Measurements from ENCODE around the gene ADAP2.
"Not testable (repeated sequence)": the region's sequence is repeated elsewhere in the genome, so short reads cannot be mapped to it uniquely, and the experiment has no call there.

Gene ADAP2

DNA sequence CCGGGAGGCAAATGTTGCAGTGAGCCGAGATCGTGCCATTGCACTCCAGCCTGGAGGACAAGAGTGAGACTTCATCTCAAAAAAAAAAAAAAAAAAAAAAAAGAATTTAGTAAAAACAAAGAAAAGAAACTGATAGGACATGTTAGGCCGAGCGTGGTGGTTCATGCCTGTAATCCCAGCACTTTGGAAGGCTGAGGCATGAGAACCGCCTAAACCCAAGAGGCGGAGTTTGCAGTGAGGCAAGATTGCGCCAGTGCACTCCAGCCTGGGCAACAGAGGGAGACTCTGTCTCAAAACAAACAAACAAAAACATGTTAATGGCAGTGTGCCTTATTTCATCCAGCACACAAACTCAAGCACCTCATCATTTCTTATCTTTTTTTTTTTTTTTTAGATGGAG, 42.6 kb downstream of the ADAP2 start:
- H3K4me3 ChIP-seq (ENCODE audit: low read depth, low read length); DNase-seq (ENCODE audit: low read depth): not testable (repeated sequence)

DNA sequence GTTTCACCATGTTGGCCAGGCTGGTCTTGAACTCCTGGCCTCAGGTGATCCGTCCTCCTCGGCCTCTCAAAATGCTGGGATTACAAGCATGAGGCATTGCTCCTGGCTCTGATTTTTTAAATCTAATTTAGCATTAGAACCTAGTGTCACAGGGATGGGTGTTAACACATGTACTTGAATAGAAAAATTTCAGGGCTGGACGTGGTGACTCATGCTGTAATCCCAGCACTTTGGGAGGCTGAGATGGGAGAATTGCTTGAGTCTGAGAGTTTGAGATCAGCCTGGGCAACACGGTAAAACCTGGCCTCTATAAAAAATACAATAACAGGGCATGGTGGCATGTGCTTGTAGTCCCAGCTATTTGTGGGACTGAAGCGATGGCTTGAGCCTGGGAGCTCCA, 43.1 kb downstream of the ADAP2 start:
- no peak for DNase-seq (ENCODE audit: low read depth)
- H3K4me3 ChIP-seq (ENCODE audit: low read depth, low read length), result no peak overlapping the region

DNA sequence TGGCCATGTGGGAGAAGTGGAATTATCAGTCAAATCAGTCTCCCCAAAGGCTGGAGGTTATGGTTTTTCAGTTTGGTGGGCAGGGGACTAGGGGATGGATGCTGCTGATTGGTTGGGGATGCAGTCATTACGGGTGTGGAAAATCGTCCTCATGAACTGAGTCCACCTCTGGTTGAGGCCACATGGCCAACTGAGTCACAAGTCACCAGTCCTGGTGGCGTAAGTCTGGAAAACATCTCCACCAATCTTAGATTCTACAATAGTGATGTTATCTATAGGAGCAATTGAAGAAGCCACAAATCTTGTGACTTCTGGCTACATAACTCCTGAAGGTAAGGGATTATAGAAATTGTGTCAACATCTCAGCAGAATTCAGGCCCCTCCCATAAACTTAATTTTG, 43.9 kb downstream of the ADAP2 start:
- no peak for DNase-seq (ENCODE audit: low read depth)
- no peak overlapping the region for H3K4me3 ChIP-seq (ENCODE audit: low read depth, low read length)

DNA sequence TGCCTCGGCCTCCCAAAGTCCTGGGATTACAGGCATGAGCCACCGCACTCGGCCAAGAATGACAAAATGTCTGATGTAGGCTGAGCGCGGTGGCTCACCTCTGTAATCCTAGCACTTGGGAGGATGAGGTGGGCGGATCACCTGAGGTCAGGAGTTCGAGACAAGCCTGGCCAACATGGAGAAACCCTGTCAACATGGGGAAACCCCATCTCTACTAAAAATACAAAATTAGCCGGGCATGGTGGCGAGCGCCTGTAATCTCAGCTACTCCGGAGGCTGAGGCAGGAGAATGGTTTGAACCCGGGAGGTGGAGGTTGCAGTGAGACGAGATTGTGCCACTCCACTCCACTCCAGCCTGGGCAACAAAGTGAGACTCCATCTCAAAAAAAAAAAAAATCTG, 46.2 kb downstream of the ADAP2 start:
- not testable (repeated sequence) for DNase-seq (ENCODE audit: low read depth); H3K4me3 ChIP-seq (ENCODE audit: low read depth, low read length)

DNA sequence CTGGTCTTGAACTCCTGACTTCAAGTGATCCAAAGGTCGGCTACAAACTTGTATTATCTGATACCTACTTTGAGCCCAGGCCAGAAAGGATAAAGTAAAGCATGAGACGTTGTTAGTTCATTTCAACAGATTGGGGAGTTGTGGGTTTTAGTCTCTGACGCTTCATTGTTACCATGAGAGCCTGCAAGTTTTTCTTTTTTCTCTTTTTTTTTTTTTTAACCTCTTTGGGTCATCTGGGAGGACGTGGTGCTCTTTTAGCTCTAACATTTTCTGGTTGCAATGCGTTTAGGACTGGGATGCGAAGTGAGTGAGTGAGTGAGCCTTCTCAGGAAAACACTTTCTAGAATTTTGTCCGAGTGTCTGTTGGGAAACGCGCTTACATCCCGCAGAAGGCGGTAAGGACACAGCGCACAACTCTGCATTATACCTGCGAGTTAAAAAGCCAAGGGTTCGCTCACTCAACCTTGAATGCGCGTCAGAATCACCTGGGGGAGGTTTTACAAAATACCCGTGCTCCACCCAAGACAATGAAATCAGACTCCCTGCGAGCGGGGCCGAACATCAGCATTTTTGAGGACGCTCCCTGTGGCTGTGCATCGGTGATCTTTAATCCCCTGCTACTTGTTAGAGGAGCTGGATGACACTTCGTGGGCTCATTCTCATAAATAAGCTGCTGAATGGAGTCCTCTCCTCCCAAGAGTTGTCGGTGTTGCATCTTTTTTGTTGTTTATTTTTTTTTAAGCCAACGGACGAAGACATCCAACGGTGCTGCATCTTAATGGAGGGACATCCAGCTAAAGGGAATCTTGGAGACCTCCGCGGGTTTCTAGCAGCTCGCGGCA, 48.5 kb downstream of the ADAP2 start:
- H3K4me3 ChIP-seq (ENCODE audit: low read depth, low read length), result peak overlapping the region; percentile 66
- DNase-seq (ENCODE audit: low read depth), result peak; percentile 12

DNA sequence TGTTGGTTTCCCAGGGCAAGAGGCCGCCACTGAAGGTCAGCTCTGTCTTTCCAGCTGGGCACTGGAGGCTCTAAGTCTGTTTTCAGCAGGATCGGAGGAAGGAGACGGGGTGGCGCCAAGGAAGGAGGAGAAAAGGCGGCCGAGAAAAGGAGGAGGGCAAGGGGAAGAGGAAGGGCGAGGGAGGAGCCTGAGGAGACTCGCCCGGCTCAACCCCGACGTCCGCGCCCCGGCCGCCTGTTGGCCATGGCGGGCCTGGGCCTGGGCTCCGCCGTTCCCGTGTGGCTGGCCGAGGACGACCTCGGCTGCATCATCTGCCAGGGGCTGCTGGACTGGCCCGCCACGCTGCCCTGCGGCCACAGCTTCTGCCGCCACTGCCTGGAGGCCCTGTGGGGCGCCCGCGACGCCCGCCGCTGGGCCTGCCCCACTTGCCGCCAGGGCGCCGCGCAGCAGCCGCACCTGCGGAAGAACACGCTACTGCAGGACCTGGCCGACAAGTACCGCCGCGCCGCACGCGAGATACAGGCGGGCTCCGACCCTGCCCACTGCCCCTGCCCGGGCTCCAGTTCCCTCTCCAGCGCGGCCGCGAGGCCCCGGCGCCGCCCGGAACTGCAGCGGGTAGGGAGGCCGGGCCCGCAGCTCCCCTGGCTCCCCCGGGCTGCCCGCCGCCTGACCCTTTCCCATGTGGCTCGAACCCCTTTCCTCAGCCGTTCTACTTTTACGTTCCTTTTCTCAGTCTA, 49.3 kb downstream of the ADAP2 start, which contains the start of gene RNF135:
RNF135 (plus strand) TSS at position 209 of the 737 bp plus-strand sequence; CDS start at position 244, 35 bp downstream.
- peak; percentile 57 for DNase-seq (ENCODE audit: low read depth)
- H3K4me3 ChIP-seq (ENCODE audit: low read depth, low read length), result peak within 1 kb of the TSS; percentile 66

DNA sequence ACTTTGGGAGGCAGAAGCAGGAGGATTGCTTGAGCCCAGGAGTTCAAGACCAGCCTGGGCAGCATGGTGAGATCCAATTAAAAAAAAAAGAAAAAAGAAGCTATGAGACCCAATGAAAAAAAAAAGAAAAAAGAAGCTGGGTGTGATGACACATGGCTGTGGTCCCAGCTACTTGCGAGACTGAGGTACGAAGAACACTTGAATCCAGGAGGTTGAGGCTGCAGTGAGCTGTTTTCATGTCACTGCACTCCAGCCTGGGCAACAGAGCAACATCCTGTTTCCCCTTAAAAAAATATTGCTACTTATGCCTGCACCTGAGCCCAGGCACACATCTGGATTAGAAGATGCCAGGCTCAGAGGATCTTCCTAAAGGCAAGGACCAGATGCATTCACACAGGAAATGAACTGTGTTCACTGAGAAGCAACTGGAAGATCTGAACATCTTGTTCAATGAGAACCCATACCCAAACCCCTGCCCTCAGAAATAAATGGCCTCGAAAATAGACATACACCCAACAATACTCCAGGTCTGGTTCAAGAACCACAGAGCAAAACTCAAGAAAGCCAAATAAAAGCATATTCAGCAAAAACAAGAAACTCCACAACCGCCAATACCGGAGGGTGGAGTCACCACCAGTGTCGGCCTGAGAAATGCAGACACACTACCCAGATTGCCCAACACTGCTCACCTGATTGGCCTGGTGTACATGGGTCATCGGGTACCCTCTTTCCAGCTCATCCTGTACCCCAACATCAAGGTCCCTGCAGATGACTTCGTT, 53.5 kb downstream of the ADAP2 start:
- H3K4me3 ChIP-seq (ENCODE audit: low read depth, low read length), result no peak overlapping the region
- no peak for DNase-seq (ENCODE audit: low read depth)

DNA sequence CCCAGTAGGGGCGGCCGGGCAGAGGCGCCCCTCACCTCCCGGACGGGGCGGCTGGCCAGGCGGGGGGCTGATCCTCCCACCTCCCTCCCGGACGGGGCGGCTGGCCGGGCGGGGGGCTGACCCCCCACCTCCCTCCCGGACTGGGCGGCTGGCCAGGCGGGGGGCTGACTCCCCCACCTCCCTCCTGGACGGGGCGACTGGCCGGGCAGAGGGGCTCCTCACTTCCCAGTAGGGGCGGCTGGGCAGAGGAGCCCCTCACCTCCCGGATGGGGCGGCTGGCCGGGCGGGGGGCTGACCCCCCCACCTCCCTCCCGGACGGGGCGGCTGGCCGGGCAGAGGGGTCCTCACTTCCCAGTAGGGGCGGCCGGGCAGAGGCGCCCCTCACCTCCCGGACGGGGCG, 58.2 kb downstream of the ADAP2 start:
- not testable (repeated sequence) for DNase-seq (ENCODE audit: low read depth); H3K4me3 ChIP-seq (ENCODE audit: low read depth, low read length)

DNA sequence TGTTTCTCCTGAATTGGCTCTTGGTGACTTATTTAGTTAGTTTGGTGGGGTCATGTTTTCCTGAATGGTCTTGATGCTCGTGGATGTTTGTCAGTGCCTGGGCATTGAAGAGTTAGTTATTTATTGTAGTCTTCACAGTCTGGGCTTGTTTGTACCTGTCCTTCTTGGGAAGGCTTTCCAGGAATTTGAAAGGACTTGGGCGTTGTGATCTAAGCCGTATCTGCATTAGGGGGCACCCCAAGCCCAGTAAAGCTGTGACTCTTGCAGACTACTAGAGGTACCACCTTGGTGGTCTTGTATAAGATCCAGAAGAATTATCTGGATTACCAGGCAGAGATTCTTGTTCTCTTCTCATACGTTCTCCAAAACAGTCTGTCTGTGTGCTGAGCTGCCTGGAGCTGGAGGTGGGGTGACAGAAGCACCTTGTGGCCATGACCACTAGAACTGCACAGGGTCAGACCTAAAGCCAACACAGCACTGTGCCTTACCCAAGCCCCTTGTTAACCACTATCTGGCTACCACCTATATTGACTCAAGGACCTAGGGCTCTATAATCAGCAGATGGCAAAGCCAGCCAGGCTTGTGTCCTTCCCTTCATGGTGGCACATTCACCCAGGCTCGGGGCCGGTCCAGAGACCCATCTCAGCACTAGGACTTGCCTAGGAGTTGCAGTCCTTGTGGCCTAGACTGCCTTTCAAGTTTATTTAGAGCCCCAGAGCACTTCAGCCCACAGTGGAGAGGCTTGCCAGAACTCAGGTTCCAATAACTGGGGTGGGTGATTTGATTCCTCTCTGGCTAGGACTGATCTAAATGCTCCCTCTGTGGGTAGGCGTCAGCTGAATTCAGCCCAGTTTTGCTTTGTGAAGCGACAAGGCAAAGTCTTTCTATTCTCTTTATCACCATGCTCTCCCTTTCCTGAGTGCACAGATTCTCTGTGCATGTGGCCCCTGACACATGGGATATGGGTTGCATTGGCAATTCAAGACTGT, 60.1 kb downstream of the ADAP2 start:
- DNase-seq (ENCODE audit: low read depth), result no peak
- H3K4me3 ChIP-seq (ENCODE audit: low read depth, low read length), result no peak overlapping the region

DNA sequence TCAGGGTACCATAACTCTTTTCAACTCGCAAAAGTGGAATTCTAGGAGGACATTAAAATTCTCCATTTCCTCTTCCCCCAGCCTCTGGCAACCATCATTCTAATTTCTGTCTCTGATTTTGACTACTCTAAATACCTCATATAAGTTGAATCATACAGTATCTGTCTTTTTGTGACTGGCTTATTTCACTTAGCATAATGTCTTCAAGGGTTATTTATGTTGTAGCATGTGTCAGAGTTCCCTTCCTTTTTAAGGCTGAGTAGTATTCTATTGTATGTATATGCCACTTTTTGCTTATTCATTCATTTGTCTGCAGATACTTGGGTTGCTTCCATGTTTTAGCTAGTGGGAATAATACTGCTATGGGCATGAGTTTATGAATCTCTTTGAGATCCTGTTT, 61.1 kb downstream of the ADAP2 start:
- H3K4me3 ChIP-seq (ENCODE audit: low read depth, low read length), result no peak overlapping the region
- DNase-seq (ENCODE audit: low read depth), result no peak

DNA sequence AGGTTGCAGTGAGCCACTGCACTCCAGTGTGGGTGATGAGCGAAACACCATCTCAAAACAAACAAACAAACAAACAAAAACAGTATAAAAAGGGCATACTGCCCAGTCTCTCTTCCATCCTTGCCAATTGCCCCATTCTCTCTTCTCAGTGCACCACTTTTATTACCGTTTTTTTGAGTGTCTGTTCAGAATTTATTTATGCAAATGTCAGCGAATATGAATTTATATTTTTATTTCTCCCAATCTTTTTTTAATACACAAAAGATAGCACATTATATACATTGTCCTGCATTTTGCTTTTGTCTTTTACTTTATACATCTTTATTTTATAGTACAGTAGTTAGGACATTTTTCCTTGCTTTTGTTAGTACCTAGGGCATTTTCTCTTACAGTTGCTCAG, 68.7 kb downstream of the ADAP2 start:
- no peak overlapping the region for H3K4me3 ChIP-seq (ENCODE audit: low read depth, low read length)
- no peak for DNase-seq (ENCODE audit: low read depth)

DNA sequence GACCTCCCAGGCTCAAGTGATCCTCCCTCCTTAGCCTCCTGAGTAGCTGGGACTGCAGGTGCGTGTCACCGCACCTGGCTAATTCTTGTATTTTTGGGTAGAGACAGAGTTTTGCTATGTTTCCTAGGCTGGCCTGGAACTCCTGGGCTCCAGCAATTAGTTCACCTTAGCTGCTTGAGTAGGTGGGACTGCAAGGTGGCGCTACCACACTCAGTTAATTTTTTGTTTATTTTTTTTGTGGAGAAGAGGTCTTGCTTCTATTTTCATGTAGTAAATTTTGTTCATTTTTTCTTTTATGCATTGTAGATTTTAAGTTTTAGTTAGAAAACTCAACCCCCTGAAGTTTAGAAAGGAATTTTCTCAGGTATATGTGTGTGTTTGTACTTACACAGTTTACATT, 70.8 kb downstream of the ADAP2 start:
- H3K4me3 ChIP-seq (ENCODE audit: low read depth, low read length), result no peak overlapping the region
- DNase-seq (ENCODE audit: low read depth), result no peak

DNA sequence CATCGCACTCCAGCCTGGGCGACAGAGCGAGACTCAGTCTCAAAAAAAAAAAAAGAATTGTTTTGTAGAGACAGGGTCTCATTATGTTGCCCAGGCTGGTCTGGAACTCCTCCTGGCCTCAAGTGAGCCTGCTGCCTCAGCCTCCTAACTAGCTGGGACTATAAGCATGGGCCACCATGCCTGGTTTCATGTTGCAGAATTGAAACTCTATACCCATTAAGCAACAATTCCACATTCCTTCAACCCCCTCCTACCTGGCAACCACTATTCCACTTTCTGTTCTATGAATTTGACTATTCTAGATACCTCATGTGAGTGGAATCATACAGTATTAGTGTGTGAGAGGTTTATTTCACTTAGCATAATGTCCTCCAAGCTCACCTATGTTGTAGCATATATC, 73.6 kb downstream of the ADAP2 start:
- no peak for DNase-seq (ENCODE audit: low read depth)
- no peak overlapping the region for H3K4me3 ChIP-seq (ENCODE audit: low read depth, low read length)

DNA sequence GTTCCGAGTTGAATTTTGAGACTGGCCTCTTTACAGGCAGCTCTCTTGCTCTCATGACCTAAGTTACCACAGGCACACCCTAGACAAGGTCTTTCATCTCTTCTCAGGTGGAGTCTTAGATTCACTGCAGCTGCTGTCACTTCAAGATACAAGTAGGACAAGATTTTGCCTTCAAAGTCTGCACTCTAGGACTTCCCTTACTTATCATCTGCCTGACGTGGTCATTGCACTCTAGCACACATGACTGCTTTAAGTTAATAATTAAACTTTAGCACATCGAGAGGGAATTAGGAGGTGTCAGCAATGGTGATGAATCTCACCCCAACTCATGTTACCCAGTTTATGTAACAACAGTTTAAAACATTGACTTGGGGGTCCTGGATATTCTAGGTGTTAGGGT, 74.7 kb downstream of the ADAP2 start:
- H3K4me3 ChIP-seq (ENCODE audit: low read depth, low read length), result no peak overlapping the region

DNA sequence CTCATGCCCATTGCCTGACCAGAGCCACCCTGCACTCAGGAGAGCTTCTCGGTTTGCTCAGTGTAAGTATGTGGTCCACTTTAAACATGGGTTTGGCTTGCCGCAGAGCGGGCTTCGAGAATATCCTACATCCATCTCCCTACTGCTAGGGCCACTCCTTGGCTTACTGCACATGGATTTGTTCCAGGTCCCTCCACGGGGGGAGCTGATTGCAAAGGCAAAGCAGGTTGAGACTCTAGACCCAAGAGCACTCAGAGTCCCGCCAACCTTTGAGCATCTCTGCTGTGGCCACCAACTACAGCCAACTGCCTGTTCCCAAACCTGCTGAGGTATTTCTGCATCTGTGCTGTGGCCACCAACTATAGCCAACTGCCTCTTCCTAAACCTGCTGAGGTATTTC, 75.5 kb downstream of the ADAP2 start:
- no peak for DNase-seq (ENCODE audit: low read depth)
- H3K4me3 ChIP-seq (ENCODE audit: low read depth, low read length), result no peak overlapping the region

More for the DNA sequence above, 74.7 kb downstream of the ADAP2 start:
- no peak for DNase-seq (ENCODE audit: low read depth)

DNA sequence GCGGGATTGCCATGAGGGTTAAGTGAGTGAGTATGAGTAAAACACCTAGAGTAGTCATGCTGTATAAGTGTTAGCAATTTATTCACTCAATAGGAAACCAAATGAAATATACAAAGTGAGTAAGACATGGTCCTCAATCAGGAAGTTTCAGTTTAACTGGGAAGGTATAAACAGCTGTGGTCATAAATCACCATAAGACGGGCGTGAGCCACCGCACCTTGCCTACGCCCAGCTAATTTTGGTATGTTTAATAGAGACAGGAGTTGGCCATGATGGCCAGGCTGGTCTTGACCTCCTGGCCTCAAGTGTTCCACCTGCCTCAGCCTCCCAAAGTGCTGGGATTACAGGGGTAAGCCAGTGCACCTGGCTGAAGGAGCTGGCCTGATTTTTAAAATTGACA, 76.1 kb downstream of the ADAP2 start:
- no peak overlapping the region for H3K4me3 ChIP-seq (ENCODE audit: low read depth, low read length)
- no peak for DNase-seq (ENCODE audit: low read depth)

DNA sequence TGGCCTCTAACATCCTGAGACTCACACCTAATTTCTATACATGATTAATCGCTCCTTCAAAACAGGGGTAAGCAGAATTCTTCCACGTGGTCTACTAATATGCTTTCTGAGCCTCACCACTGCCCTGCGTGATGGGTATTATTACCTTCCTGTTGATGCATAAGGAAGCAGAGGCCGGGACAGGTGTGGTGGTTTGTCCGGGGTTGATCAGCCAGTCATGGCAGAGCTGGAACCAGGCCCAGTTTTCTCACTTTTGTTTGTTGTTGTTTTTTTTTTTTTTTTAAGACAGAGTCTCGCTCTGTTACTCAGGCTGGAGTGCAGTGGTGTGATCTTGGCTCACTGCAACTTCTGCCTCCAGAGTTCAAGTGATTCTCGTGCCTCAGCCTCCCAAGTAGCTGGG, 80.3 kb downstream of the ADAP2 start:
- no peak for DNase-seq (ENCODE audit: low read depth)
- H3K4me3 ChIP-seq (ENCODE audit: low read depth, low read length), result no peak overlapping the region

DNA sequence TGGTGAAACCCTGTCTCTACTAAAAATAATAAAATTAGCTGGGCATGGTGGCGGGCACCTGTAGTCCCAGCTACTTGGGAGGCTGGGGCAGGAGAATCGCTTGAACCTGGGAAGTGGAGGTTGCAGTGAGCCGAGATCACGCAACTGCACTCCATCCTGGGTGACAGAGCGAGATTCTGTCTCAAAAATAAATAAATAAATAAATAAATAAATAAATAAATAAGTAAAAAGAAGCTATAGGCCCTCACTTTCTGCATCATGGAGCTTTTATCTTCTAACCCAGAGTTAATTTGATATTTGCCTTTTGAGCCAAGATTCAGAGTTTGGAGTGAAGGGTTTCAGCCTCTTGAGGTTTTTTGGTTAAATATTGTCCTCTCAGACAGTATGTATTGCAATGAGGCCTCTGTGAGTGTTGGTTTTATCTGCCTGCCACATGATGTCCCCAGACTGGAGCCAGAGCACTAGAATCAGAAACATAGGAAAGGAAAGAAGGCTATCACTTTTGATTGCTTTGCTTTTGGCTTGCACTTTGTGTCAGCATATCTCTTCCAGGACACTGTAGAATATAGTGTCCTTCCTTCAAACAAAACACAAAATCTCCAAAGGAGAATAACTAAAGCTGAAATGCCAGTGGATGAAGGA, 81.6 kb downstream of the ADAP2 start:
- no peak for DNase-seq (ENCODE audit: low read depth)
- no peak overlapping the region for H3K4me3 ChIP-seq (ENCODE audit: low read depth, low read length)
